Activated CD8-positive, alpha-beta memory T cell treated with anti-CD3 and anti-CD28 coated beads, Interleukin-2, amount 10 ng/mL, durations not matched to agents 7 days and 5 days (primary cell): ENCODE data around the gene STK39. TPM values are rescaled to one million over a fixed set of nuclear protein-coding genes. Genes with fewer than 3 reads are reported as not detected.
"Not testable (repeated sequence)": the region's sequence is repeated elsewhere in the genome, so short reads cannot be mapped to it uniquely, and the experiment has no call there.

ENCODE experiments used
- ATAC-seq: fragments of 150-1000 bp; cut with Tn5 transposase; one replicate; pipeline ENCODE4 v1.10.0; 2021; ENCODE audit warnings: moderate library complexity
- CTCF ChIA-PET: fragments of 350-600 bp; sonication (Branson Sonifier 250); formaldehyde crosslinking; loops from one replicate; lab custom pipeline; 2021; ENCODE audit warnings: antibody characterized with exemption; lab: Charles Lee
- DNase-seq: peaks from one replicate; pipeline ENCODE4 v3.0.0-alpha.2; 2020
- H3K27ac Mint-ChIP-seq: one replicate; pipeline ENCODE4 v1.8.0; 2021; ENCODE audit warnings: mild to moderate bottlenecking, mixed read lengths
- H3K27me3 Mint-ChIP-seq: one replicate; pipeline ENCODE4 v1.8.0; 2021; ENCODE audit warnings: mixed read lengths
- H3K36me3 Mint-ChIP-seq: one replicate; pipeline ENCODE4 v1.8.0; 2021; ENCODE audit warnings: mild to moderate bottlenecking, mixed read lengths
- H3K4me1 Mint-ChIP-seq: one replicate; pipeline ENCODE4 v1.8.0; 2021; ENCODE audit warnings: mixed read lengths
- H3K4me3 Mint-ChIP-seq: one replicate; pipeline ENCODE4 v1.8.0; 2021; ENCODE audit warnings: mild to moderate bottlenecking, moderate library complexity, mixed read lengths
- H3K9me3 Mint-ChIP-seq: one replicate; pipeline ENCODE4 v1.8.0; 2022; ENCODE audit warnings: low read depth, mixed read lengths
- total RNA-seq, 2 experiments: library from RNA; stranded (reverse); gene quantifications; one replicate each; pipeline ENCODE4 v1.2.3, GENCODE V29; 2021

STK39 gene
- 10 to 100 TPM; 29.4 to 35.7 TPM for total RNA-seq

GRCh38 chr2:168247341-168248261, at the start of gene STK39:
Gene STK39, minus strand, starts transcription at chr2:168247595. Its CDS starts 160 bp downstream, at chr2:168247435.
- DNase-seq = peak; percentile 79
- Mint-ChIP-seq H3K27me3 (peaks cover 5% of the 10 kb centered on the region), H3K27ac (peak within 1 kb of the TSS; percentile 85), H3K9me3 (no peaks in the 10 kb centered on the region), H3K4me3 (peak within 1 kb of the TSS; percentile 88), H3K4me1 (peaks cover 38% of the 10 kb centered on the region), H3K36me3 (peaks cover 10% of the 10 kb centered on the region)
- ATAC-seq = peak; percentile 75
- CTCF ChIA-PET = interaction anchor here (0.6 to 1.0 kb wide), 3 partner anchors 52 to 1765 kb away, joined by 3 to 5 read pairs (median 4); no protein-coding TSS in a partner anchor

- Mint-ChIP-seq H3K36me3 (no peaks in the 10 kb centered on the region), H3K27me3 (no peaks in the 10 kb centered on the region), H3K4me1 (no peaks in the 10 kb centered on the region), H3K27ac (no peak overlapping the region), H3K4me3 (no peak overlapping the region), H3K9me3 (no peaks in the 10 kb centered on the region)
- CTCF ChIA-PET = no interaction called here
- no peak for DNase-seq
- ATAC-seq = no peak
These were observed 47.7 kb upstream of the STK39 start for GRCh38 chr2:168295051-168295450.

GRCh38 chr2:168294409-168294808, 47.0 kb upstream of the STK39 start:
- Mint-ChIP-seq H3K36me3 (no peaks in the 10 kb centered on the region), H3K9me3 (no peaks in the 10 kb centered on the region), H3K27ac (no peak overlapping the region), H3K27me3 (no peaks in the 10 kb centered on the region), H3K4me3 (no peak overlapping the region), H3K4me1 (no peaks in the 10 kb centered on the region)
- CTCF ChIA-PET = no interaction called here
- DNase-seq (no peak), ATAC-seq (no peak)

GRCh38 chr2:168293766-168294165, 46.4 kb upstream of the STK39 start:
- DNase-seq (no peak), ATAC-seq (no peak)
- CTCF ChIA-PET = no interaction called here
- Mint-ChIP-seq H3K36me3 (no peaks in the 10 kb centered on the region), H3K9me3 (no peaks in the 10 kb centered on the region), H3K4me3 (no peak overlapping the region), H3K27me3 (no peaks in the 10 kb centered on the region), H3K4me1 (no peaks in the 10 kb centered on the region), H3K27ac (no peak overlapping the region)

DNA sequence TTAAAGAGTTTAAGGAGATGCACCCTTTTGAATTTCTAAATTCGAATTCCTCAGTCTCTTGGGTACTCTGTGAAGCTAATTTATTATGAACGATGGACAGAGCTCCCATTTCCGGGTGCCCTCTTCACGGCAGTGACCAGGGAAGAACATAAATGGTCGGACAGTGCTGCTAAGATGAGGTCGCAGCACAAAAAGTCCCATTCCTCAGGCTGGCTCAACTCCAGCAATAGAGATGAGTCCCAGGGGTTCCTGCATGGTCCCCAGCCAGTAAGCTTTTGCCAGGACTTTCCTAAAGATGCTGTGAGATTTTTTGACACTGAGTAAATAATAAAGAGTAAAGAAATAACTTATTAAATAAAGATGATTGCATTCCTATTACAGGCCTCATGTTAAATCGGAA, 43.0 kb upstream of the STK39 start:
- no peaks in the 10 kb centered on the region for H3K36me3 Mint-ChIP-seq
- H3K9me3 Mint-ChIP-seq = no peaks in the 10 kb centered on the region
- no peak overlapping the region for H3K27ac Mint-ChIP-seq
- ATAC-seq = no peak
- H3K27me3 Mint-ChIP-seq = no peaks in the 10 kb centered on the region
- no peak overlapping the region for H3K4me3 Mint-ChIP-seq
- no peak for DNase-seq
- no peaks in the 10 kb centered on the region for H3K4me1 Mint-ChIP-seq
- CTCF ChIA-PET = no interaction called here

GRCh38 chr2:168289880-168290279, 42.5 kb upstream of the STK39 start:
- CTCF ChIA-PET = interaction anchor here (1.0 kb wide), 1 partner anchor 171 kb away, joined by 3 read pairs; no protein-coding TSS in a partner anchor
- H3K4me3 Mint-ChIP-seq = no peak overlapping the region
- H3K9me3 Mint-ChIP-seq = no peaks in the 10 kb centered on the region
- ATAC-seq = no peak
- no peak overlapping the region for H3K27ac Mint-ChIP-seq
- no peak for DNase-seq
- no peaks in the 10 kb centered on the region for H3K4me1 Mint-ChIP-seq
- H3K27me3 Mint-ChIP-seq = no peaks in the 10 kb centered on the region
- no peaks in the 10 kb centered on the region for H3K36me3 Mint-ChIP-seq

DNA sequence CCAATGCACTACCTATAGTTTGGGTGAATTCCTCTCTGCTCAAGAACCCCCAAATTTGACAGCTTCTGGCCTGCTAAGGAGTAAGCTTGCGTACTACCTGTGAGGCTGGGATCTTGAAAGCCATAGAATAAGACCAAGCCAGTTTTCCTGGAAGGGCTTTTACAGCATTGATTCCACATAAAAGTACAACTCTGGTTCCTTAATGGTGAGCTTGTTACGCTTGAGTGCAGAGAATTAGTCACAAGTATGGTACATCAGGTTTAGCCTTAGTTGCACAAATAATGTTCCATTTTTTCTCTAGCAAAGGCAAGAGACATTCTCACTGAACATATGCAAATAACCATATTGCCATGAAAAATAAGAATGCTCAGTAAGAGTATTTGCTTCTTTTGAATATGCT, 39.1 kb upstream of the STK39 start:
- no peak for DNase-seq
- Mint-ChIP-seq H3K4me3 (no peak overlapping the region), H3K9me3 (no peaks in the 10 kb centered on the region), H3K36me3 (no peaks in the 10 kb centered on the region), H3K4me1 (no peaks in the 10 kb centered on the region), H3K27ac (no peak overlapping the region), H3K27me3 (no peaks in the 10 kb centered on the region)
- no peak for ATAC-seq
- CTCF ChIA-PET = no interaction called here

- H3K27ac Mint-ChIP-seq = no peak overlapping the region
- no peaks in the 10 kb centered on the region for H3K4me1 Mint-ChIP-seq
- H3K4me3 Mint-ChIP-seq = no peak overlapping the region
- no peaks in the 10 kb centered on the region for H3K9me3 Mint-ChIP-seq
- no peaks in the 10 kb centered on the region for H3K36me3 Mint-ChIP-seq
- no peak for ATAC-seq
- CTCF ChIA-PET = no interaction called here
- no peak for DNase-seq
- peaks cover 24% of the 10 kb centered on the region for H3K27me3 Mint-ChIP-seq
These were observed 31.1 kb upstream of the STK39 start for GRCh38 chr2:168278424-168278888.

- no peak overlapping the region for H3K4me3 Mint-ChIP-seq
- no peaks in the 10 kb centered on the region for H3K9me3 Mint-ChIP-seq
- no peaks in the 10 kb centered on the region for H3K36me3 Mint-ChIP-seq
- DNase-seq (no peak), ATAC-seq (no peak)
- no peaks in the 10 kb centered on the region for H3K4me1 Mint-ChIP-seq
- H3K27me3 Mint-ChIP-seq = peaks cover 24% of the 10 kb centered on the region
- no peak overlapping the region for H3K27ac Mint-ChIP-seq
- CTCF ChIA-PET = no interaction called here
These were observed 29.9 kb upstream of the STK39 start for GRCh38 chr2:168277276-168277675.

DNA sequence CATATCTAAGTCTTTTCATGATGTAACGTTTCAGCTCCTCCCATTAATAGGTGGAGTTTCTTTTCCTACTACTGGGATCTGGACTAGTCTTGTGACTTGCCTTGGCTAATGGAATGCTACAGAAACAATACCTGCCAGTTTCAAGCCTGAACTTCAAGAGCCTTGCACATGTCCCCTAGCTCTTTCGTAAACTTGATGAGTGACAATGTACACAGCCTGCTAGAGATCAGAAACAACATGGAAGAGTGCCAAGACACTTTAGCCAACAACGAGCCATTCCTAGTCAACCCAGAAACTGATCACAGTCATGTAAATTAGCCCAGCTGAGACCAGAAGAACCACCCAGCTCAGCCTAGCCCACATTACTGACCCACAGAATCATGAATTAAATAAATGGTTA, 24.8 kb upstream of the STK39 start:
- H3K36me3 Mint-ChIP-seq = no peaks in the 10 kb centered on the region

GRCh38 chr2:168262926-168263325, 15.5 kb upstream of the STK39 start:
- H3K27ac Mint-ChIP-seq, H3K9me3 Mint-ChIP-seq, H3K4me1 Mint-ChIP-seq, CTCF ChIA-PET, H3K4me3 Mint-ChIP-seq, DNase-seq, H3K36me3 Mint-ChIP-seq, H3K27me3 Mint-ChIP-seq, ATAC-seq: not testable (repeated sequence)

More for the DNA sequence above, 24.8 kb upstream of the STK39 start:
- Mint-ChIP-seq H3K27ac (no peak overlapping the region), H3K4me1 (no peaks in the 10 kb centered on the region), H3K27me3 (peaks cover 11% of the 10 kb centered on the region), H3K9me3 (no peaks in the 10 kb centered on the region), H3K4me3 (no peak overlapping the region)
- CTCF ChIA-PET = no interaction called here
- no peak for ATAC-seq
- DNase-seq = no peak

- CTCF ChIA-PET = no interaction called here
- no peaks in the 10 kb centered on the region for H3K27me3 Mint-ChIP-seq
- no peak for ATAC-seq
- H3K27ac Mint-ChIP-seq = no peak overlapping the region
- H3K4me1 Mint-ChIP-seq = peaks cover 5% of the 10 kb centered on the region
- H3K36me3 Mint-ChIP-seq = peaks cover 2% of the 10 kb centered on the region
- peaks cover 9% of the 10 kb centered on the region for H3K9me3 Mint-ChIP-seq
- no peak for DNase-seq
- no peak overlapping the region for H3K4me3 Mint-ChIP-seq
These were observed 9.1 kb upstream of the STK39 start for GRCh38 chr2:168256448-168256847.

GRCh38 chr2:168255866-168256265, 8.5 kb upstream of the STK39 start:
- DNase-seq = no peak
- H3K27ac Mint-ChIP-seq = no peak overlapping the region
- H3K4me3 Mint-ChIP-seq = no peak overlapping the region
- H3K36me3 Mint-ChIP-seq = peaks cover 2% of the 10 kb centered on the region
- H3K9me3 Mint-ChIP-seq = peaks cover 9% of the 10 kb centered on the region
- H3K4me1 Mint-ChIP-seq = peaks cover 5% of the 10 kb centered on the region
- CTCF ChIA-PET = no interaction called here
- ATAC-seq = no peak
- H3K27me3 Mint-ChIP-seq = no peaks in the 10 kb centered on the region

- Mint-ChIP-seq H3K9me3 (peaks cover 9% of the 10 kb centered on the region), H3K36me3 (peaks cover 2% of the 10 kb centered on the region), H3K27me3 (no peaks in the 10 kb centered on the region), H3K4me1 (peaks cover 5% of the 10 kb centered on the region), H3K27ac (no peak overlapping the region), H3K4me3 (no peak overlapping the region)
- no peak for DNase-seq
- CTCF ChIA-PET = no interaction called here
- no peak for ATAC-seq
These were observed 7.7 kb upstream of the STK39 start for GRCh38 chr2:168255103-168255502.
